ENCODE data around the gene THEM4. TPM values are rescaled to one million over a fixed set of nuclear protein-coding genes. Genes with fewer than 3 reads are reported as not detected.
"Not testable (repeated sequence)": the region's sequence is repeated elsewhere in the genome, so short reads cannot be mapped to it uniquely, and the experiment has no call there.

Gene THEM4
- total RNA-seq, 3 donors from 2014 or later (not counting 1 experiment from before 2014, with no cell fraction given) = 11.9 to 16.2 (median 15.5) TPM

DNA sequence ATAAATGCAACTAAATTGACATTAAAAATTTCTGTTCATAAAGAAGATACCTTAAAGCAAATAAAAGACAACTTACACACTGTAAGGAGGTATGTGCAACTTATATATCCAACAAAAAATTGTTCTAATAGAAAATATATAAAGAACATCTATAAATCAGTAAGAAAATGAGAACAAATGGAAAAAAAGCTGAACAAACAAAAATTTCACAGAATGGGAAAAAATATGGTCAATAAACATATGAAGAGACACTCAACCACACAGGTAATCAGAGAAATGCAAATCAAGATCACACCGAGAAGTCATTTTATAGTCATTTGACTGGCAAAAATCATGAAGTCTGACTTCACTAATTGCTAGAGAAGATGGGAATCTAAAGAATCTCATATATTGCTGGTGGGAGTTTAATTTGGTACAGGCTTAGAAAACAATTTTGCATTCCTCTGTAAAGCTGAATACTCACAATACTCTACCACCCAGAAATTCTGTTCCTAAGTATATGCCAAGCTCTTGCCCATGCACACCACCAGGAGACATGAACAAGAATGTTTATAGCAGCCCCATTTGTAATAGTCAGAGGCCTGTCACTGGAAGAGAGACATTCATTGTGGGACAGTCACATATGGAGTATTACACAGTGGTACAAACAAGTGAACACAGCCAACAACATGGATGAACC is 33.8 kb downstream of the THEM4 start:
- ATAC-seq = no peak
- no peaks in the 10 kb centered on the region for H3K9me3 ChIP-seq (ENCODE audit: control insufficient read depth, insufficient read depth, low read length)
- no peaks in the 10 kb centered on the region for H3K4me1 ChIP-seq (ENCODE audit: control insufficient read depth, insufficient read depth, low read length)
- TF ChIP-seq, protein P1, sequence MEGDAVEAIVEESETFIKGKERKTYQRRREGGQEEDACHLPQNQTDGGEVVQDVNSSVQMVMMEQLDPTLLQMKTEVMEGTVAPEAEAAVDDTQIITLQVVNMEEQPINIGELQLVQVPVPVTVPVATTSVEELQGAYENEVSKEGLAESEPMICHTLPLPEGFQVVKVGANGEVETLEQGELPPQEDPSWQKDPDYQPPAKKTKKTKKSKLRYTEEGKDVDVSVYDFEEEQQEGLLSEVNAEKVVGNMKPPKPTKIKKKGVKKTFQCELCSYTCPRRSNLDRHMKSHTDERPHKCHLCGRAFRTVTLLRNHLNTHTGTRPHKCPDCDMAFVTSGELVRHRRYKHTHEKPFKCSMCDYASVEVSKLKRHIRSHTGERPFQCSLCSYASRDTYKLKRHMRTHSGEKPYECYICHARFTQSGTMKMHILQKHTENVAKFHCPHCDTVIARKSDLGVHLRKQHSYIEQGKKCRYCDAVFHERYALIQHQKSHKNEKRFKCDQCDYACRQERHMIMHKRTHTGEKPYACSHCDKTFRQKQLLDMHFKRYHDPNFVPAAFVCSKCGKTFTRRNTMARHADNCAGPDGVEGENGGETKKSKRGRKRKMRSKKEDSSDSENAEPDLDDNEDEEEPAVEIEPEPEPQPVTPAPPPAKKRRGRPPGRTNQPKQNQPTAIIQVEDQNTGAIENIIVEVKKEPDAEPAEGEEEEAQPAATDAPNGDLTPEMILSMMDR (IDR thresholded peaks at IDR 0.05) = no peak
- H3K4me3 ChIP-seq (ENCODE audit: low read length) = no peak overlapping the region
- H3K36me3 ChIP-seq (ENCODE audit: control insufficient read depth, insufficient read depth, low read length) = peaks cover 11% of the 10 kb centered on the region
- DNase-seq = no peak
- no peak overlapping the region for H3K4me3 Mint-ChIP-seq
- no peaks in the 10 kb centered on the region for H3K27me3 ChIP-seq (ENCODE audit: control insufficient read depth, insufficient read depth, low read length)
- peaks cover 0 to 4% of the 10 kb centered on the region in 2 donors for H3K4me1 Mint-ChIP-seq
- no peaks in the 10 kb centered on the region for H3K36me3 Mint-ChIP-seq
- intact Hi-C loops (cut with micrococcal nuclease) = no loop called here
- H3K27me3 Mint-ChIP-seq (ENCODE audit: low read depth in 2 of 2) = no peaks in the 10 kb centered on the region
- WGBS (ENCODE audit: insufficient coverage) = 100% methylated on average over 1 of the region's 1 CpG
- no peaks in the 10 kb centered on the region for H3K9me3 Mint-ChIP-seq
- no peak overlapping the region for H3K27ac ChIP-seq (ENCODE audit: low read length)
- no peak overlapping the region for H3K27ac Mint-ChIP-seq

DNA sequence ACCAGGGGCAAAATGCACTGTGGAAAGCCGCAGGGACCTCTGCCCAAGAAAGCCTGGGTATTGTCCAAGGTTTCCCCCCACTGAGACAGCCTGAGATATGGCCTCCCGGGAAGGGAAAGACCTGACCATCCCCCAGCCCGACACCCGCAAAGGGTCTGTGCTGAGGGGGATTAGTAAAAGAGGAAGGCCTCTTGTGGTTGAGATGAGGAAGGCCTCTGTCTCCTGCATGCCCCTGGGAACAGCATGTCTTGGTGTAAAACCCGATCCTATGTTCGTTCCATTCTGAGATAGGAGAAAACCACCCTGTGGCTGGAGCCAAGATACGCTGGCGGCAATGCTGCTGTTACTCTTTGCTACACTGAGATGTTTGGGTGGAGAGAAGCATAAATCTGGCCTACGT is 36.5 kb downstream of the THEM4 start:
- H3K36me3 Mint-ChIP-seq; H3K27me3 Mint-ChIP-seq (ENCODE audit: low read depth in 2 of 2); H3K27ac Mint-ChIP-seq; H3K4me3 Mint-ChIP-seq; H3K4me1 ChIP-seq (ENCODE audit: control insufficient read depth, insufficient read depth, low read length); H3K4me1 Mint-ChIP-seq; DNase-seq; ATAC-seq; H3K27ac ChIP-seq (ENCODE audit: low read length); H3K27me3 ChIP-seq (ENCODE audit: control insufficient read depth, insufficient read depth, low read length); H3K9me3 Mint-ChIP-seq; intact Hi-C loops (cut with micrococcal nuclease); H3K4me3 ChIP-seq (ENCODE audit: low read length); H3K9me3 ChIP-seq (ENCODE audit: control insufficient read depth, insufficient read depth, low read length): not testable (repeated sequence)
- peaks cover 11% of the 10 kb centered on the region for H3K36me3 ChIP-seq (ENCODE audit: control insufficient read depth, insufficient read depth, low read length)
- 48% methylated on average over 8 of the region's 9 CpGs for WGBS (ENCODE audit: insufficient coverage)

DNA sequence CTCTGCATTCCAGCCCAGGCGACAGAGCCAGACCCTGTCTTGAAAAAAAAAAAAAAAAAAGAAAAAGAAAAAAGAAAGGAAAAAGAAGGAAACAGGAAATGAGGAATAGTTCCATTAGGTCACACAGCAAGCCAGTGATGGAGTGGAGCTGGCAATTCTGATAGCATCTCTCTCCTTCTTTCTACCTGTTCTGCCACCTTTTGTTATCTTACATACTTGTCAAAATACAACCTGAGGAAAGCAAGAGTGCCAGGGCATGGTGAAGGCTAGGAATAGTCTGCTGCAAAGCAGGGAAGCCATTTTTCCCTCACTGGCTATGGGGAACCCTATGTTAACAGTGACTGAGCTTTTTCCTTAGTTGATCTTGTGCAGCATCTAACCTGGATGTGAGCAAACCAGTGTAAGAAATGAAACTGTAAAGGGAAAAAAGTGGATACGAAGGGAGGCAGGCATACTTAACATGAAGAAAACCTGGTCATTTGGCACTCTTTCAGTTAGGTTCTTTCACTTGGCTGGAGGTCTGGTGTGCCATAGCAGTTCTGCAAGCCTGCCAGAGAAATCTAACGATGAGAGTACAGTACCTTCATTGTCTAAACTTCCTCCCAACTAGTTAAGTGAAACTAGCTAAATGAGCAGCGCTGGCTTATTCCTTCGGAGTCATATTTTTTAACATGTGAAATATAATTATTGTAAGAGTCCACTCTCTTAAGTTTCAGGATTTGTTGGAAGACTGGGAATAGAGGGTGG is 37.9 kb downstream of the THEM4 start:
- TF ChIP-seq, protein P1 (IDR thresholded peaks at IDR 0.05) = no peak
- H3K4me1 ChIP-seq (ENCODE audit: control insufficient read depth, insufficient read depth, low read length) = no peaks in the 10 kb centered on the region
- ATAC-seq (no peak), DNase-seq (no peak)
- H3K27ac ChIP-seq (ENCODE audit: low read length) = no peak overlapping the region
- H3K9me3 ChIP-seq (ENCODE audit: control insufficient read depth, insufficient read depth, low read length) = no peaks in the 10 kb centered on the region
- no peaks in the 10 kb centered on the region for H3K9me3 Mint-ChIP-seq
- 99% methylated on average over 3 of the region's 5 CpGs for WGBS (ENCODE audit: insufficient coverage)
- no peak overlapping the region for H3K27ac Mint-ChIP-seq
- H3K27me3 ChIP-seq (ENCODE audit: control insufficient read depth, insufficient read depth, low read length) = no peaks in the 10 kb centered on the region
- H3K36me3 Mint-ChIP-seq = no peaks in the 10 kb centered on the region
- intact Hi-C loops (cut with micrococcal nuclease) = no loop called here
- peaks cover 0 to 4% of the 10 kb centered on the region in 2 donors for H3K4me1 Mint-ChIP-seq
- H3K36me3 ChIP-seq (ENCODE audit: control insufficient read depth, insufficient read depth, low read length) = peaks cover 8% of the 10 kb centered on the region
- no peak overlapping the region for H3K4me3 Mint-ChIP-seq
- H3K4me3 ChIP-seq (ENCODE audit: low read length) = no peak overlapping the region
- H3K27me3 Mint-ChIP-seq (ENCODE audit: low read depth in 2 of 2) = peaks cover 0 to 12% of the 10 kb centered on the region in 2 donors

DNA sequence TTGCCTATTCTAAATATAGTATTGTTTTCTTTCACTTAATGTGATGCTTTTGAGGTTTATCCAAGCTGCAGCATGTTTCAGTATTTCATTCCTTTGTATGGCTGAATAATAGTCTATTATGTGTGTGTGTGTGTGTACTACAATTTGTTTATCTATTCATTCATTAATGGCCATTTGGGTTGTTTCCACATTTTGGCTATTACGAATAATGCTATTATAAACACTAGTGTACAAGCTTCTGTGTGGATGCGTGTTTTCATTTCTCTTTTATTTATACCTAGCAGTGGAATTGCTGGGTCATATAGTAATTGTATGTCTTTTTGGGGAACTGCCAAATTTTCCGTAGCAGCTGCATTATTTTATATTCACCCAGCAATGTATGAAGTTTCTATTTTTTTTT is 40.8 kb downstream of the THEM4 start:
- Mint-ChIP-seq H3K9me3 (no peaks in the 10 kb centered on the region), H3K27ac (no peak overlapping the region)

More for the DNA sequence above, 40.8 kb downstream of the THEM4 start:
- ATAC-seq (no peak), DNase-seq (no peak)
- Histone ChIP-seq H3K9me3 (ENCODE audit: control insufficient read depth, insufficient read depth, low read length) (no peaks in the 10 kb centered on the region), H3K36me3 (ENCODE audit: control insufficient read depth, insufficient read depth, low read length) (peaks cover 1% of the 10 kb centered on the region), H3K4me1 (ENCODE audit: control insufficient read depth, insufficient read depth, low read length) (no peaks in the 10 kb centered on the region), H3K27ac (ENCODE audit: low read length) (no peak overlapping the region), H3K27me3 (ENCODE audit: control insufficient read depth, insufficient read depth, low read length) (no peaks in the 10 kb centered on the region), H3K4me3 (ENCODE audit: low read length) (no peak overlapping the region)
- intact Hi-C loops (cut with micrococcal nuclease) = no loop called here
- no peak overlapping the region for H3K4me3 Mint-ChIP-seq
- peaks cover 0 to 15% of the 10 kb centered on the region in 2 donors for H3K27me3 Mint-ChIP-seq (ENCODE audit: low read depth in 2 of 2)
- TF ChIP-seq, protein P1 (IDR thresholded peaks at IDR 0.05) = no peak
- no peaks in the 10 kb centered on the region for H3K36me3 Mint-ChIP-seq
- H3K4me1 Mint-ChIP-seq = no peaks in the 10 kb centered on the region
- no CpG with 5 or more reads among the region's 3 CpGs for WGBS (ENCODE audit: insufficient coverage)
